Skeletal muscle satellite cell (primary cell): ENCODE results near the gene PPP1R8. TPM values are rescaled to one million over a fixed set of nuclear protein-coding genes. Genes with fewer than 3 reads are reported as not detected.
"Not testable (repeated sequence)": the region's sequence is repeated elsewhere in the genome, so short reads cannot be mapped to it uniquely, and the experiment has no call there.

ENCODE experiments used
- H3K27me3 ChIP-seq: 2 replicates; pipeline ENCODE4 v1.7.0; 2013; ENCODE audit warnings: low read length; ENCODE audit not compliant: control insufficient read depth, insufficient read depth
- H3K36me3 ChIP-seq: 2 replicates; pipeline ENCODE4 v1.7.0; 2013; ENCODE audit warnings: mild to moderate bottlenecking, control low read depth, low read length; ENCODE audit not compliant: insufficient read depth
- H3K4me1 ChIP-seq: 2 replicates; pipeline ENCODE4 v1.7.0; 2013; ENCODE audit warnings: low read length; ENCODE audit not compliant: control insufficient read depth, insufficient read depth
- H3K4me2 ChIP-seq: 2 replicates; pipeline ENCODE4 v1.7.0; 2013; ENCODE audit warnings: mild to moderate bottlenecking, low read length
- H3K4me3 ChIP-seq: 2 replicates; pipeline ENCODE4 v1.7.0; 2013; ENCODE audit warnings: low read length
- H3K9ac ChIP-seq: 2 replicates; pipeline ENCODE4 v1.7.0; 2013; ENCODE audit warnings: mild to moderate bottlenecking, low read depth, low read length, moderate library complexity
- H3K9me3 ChIP-seq: replicated peaks from 2 replicates; pipeline ENCODE4 v1.7.0; 2013; ENCODE audit warnings: mild to moderate bottlenecking, control low read depth, low read length
- total RNA-seq: library from RNA; depleted of rRNA; stranded (reverse); fragments of >200 nt; gene quantifications from 2 replicates; pipeline ENCODE4 v1.2.3, GENCODE V29; 2012; rRNA removed

The PPP1R8 gene
- total RNA-seq: 27.4 and 37.8 TPM in 2 replicates

GRCh38 chr1:27830621-27831440, at the start of gene PPP1R8:
Gene PPP1R8 (plus strand): TSS chr1:27830782. CDS start chr1:27830836, 54 bp downstream.
- Histone ChIP-seq H3K4me3 (peak within 1 kb of the TSS; percentile 93), H3K4me2 (peak within 1 kb of the TSS; percentile 92), H3K9ac (peak within 1 kb of the TSS; percentile 99), H3K36me3 (peaks cover 24% of the 10 kb centered on the region), H3K9me3 (no peaks in the 10 kb centered on the region), H3K27me3 (no peaks in the 10 kb centered on the region), H3K4me1 (peaks cover 18% of the 10 kb centered on the region)

- H3K9ac ChIP-seq: no peak overlapping the region
- peaks cover 8% of the 10 kb centered on the region for H3K4me1 ChIP-seq
- peaks cover 7% of the 10 kb centered on the region for H3K36me3 ChIP-seq
Observed at GRCh38 chr1:27782950-27783349, 47.6 kb upstream of the PPP1R8 start.

GRCh38 chr1:27784700-27785099, 45.9 kb upstream of the PPP1R8 start:
- Histone ChIP-seq H3K36me3 (peaks cover 7% of the 10 kb centered on the region), H3K4me1 (peaks cover 23% of the 10 kb centered on the region), H3K4me2 (no peak overlapping the region), H3K4me3 (no peak overlapping the region), H3K27me3 (no peaks in the 10 kb centered on the region), H3K9ac (no peak overlapping the region), H3K9me3 (no peaks in the 10 kb centered on the region)

More at GRCh38 chr1:27782950-27783349, 47.6 kb upstream of the PPP1R8 start:
- no peak overlapping the region for H3K4me3 ChIP-seq
- no peaks in the 10 kb centered on the region for H3K9me3 ChIP-seq
- no peaks in the 10 kb centered on the region for H3K27me3 ChIP-seq
- H3K4me2 ChIP-seq: no peak overlapping the region

GRCh38 chr1:27785781-27786455, 44.7 kb upstream of the PPP1R8 start:
- H3K4me3 ChIP-seq: no peak overlapping the region
- no peaks in the 10 kb centered on the region for H3K9me3 ChIP-seq
- H3K4me1 ChIP-seq: peaks cover 25% of the 10 kb centered on the region
- no peak overlapping the region for H3K9ac ChIP-seq
- no peaks in the 10 kb centered on the region for H3K27me3 ChIP-seq
- H3K4me2 ChIP-seq: no peak overlapping the region
- peaks cover 15% of the 10 kb centered on the region for H3K36me3 ChIP-seq

- Histone ChIP-seq H3K4me2 (no peak overlapping the region), H3K36me3 (peaks cover 13% of the 10 kb centered on the region), H3K4me3 (no peak overlapping the region), H3K9ac (no peak overlapping the region), H3K27me3 (no peaks in the 10 kb centered on the region), H3K9me3 (no peaks in the 10 kb centered on the region), H3K4me1 (peaks cover 25% of the 10 kb centered on the region)
Observed at GRCh38 chr1:27787895-27788294, 42.7 kb upstream of the PPP1R8 start.

- Histone ChIP-seq H3K27me3 (no peaks in the 10 kb centered on the region), H3K36me3 (peaks cover 25% of the 10 kb centered on the region), H3K4me3 (no peak overlapping the region), H3K4me1 (peaks cover 25% of the 10 kb centered on the region), H3K4me2 (peak overlapping the region; percentile 32), H3K9me3 (no peaks in the 10 kb centered on the region), H3K9ac (peak overlapping the region; percentile 40)
Observed at GRCh38 chr1:27789540-27790041, 41.0 kb upstream of the PPP1R8 start.

- Histone ChIP-seq H3K36me3 (peaks cover 30% of the 10 kb centered on the region), H3K4me1 (peaks cover 27% of the 10 kb centered on the region)
- H3K27me3 ChIP-seq, H3K4me2 ChIP-seq, H3K9ac ChIP-seq, H3K9me3 ChIP-seq, H3K4me3 ChIP-seq: not testable (repeated sequence)
Observed at GRCh38 chr1:27790270-27790669, 40.3 kb upstream of the PPP1R8 start.

GRCh38 chr1:27795601-27796000, 35.0 kb upstream of the PPP1R8 start:
- Histone ChIP-seq H3K4me1 (peaks cover 4% of the 10 kb centered on the region), H3K4me3 (no peak overlapping the region), H3K9me3 (no peaks in the 10 kb centered on the region), H3K4me2 (no peak overlapping the region), H3K27me3 (no peaks in the 10 kb centered on the region), H3K36me3 (peaks cover 62% of the 10 kb centered on the region), H3K9ac (no peak overlapping the region)

- H3K36me3 ChIP-seq: peaks cover 52% of the 10 kb centered on the region
- H3K4me2 ChIP-seq: no peak overlapping the region
- no peak overlapping the region for H3K9ac ChIP-seq
- H3K4me1 ChIP-seq: no peaks in the 10 kb centered on the region
- H3K9me3 ChIP-seq: no peaks in the 10 kb centered on the region
- H3K27me3 ChIP-seq: no peaks in the 10 kb centered on the region
- H3K4me3 ChIP-seq: no peak overlapping the region
Observed at GRCh38 chr1:27804791-27805190, 25.8 kb upstream of the PPP1R8 start.

GRCh38 chr1:27806758-27807157, 23.8 kb upstream of the PPP1R8 start:
- Histone ChIP-seq H3K4me2 (no peak overlapping the region), H3K9me3 (no peaks in the 10 kb centered on the region), H3K36me3 (peaks cover 46% of the 10 kb centered on the region), H3K9ac (no peak overlapping the region), H3K4me3 (no peak overlapping the region), H3K27me3 (no peaks in the 10 kb centered on the region), H3K4me1 (no peaks in the 10 kb centered on the region)

- Histone ChIP-seq H3K4me2 (no peak overlapping the region), H3K27me3 (no peaks in the 10 kb centered on the region), H3K4me1 (no peaks in the 10 kb centered on the region), H3K9ac (no peak overlapping the region), H3K4me3 (no peak overlapping the region), H3K9me3 (no peaks in the 10 kb centered on the region), H3K36me3 (peaks cover 45% of the 10 kb centered on the region)
Observed at GRCh38 chr1:27807385-27807784, 23.2 kb upstream of the PPP1R8 start.
